Measurements from ENCODE around the gene TCFL5.
A peak's percentile ranks its signal among the peaks of the same experiment; 100 is the strongest.

Gene TCFL5

GRCh38 chr20:62825333-62825985 is 36.2 kb downstream of the TCFL5 start:
- H3K4me3 ChIP-seq (ENCODE audit: insufficient read depth in 1 of 2, low read depth in 1 of 2, low read length in 2 of 2), result no peak overlapping the region
- H3K18ac ChIP-seq (ENCODE audit: low read depth in 1 of 2, low read length in 2 of 2), result no peak overlapping the region
- H3K36me3 ChIP-seq (ENCODE audit: control insufficient read depth in 1 of 2, insufficient read depth in 2 of 2, low read depth in 1 of 2, low read length in 2 of 2), result no peaks in the 10 kb centered on the region
- no peak overlapping the region for H3K9ac ChIP-seq (ENCODE audit: low read length)
- peak overlapping the region; percentile 2 for H4K91ac ChIP-seq (ENCODE audit: low read length)
- DNase-seq, result no peak
- no peaks in the 10 kb centered on the region for H3K79me1 ChIP-seq (replicated peaks; ENCODE audit: low read length, poor library complexity, severe bottlenecking)
- H3K4ac ChIP-seq (ENCODE audit: low read depth in 1 of 2, low read length in 2 of 2), result no peak overlapping the region
- no peak overlapping the region for H3K14ac ChIP-seq (ENCODE audit: low read length in 2 of 2)
- no peak overlapping the region for H4K8ac ChIP-seq (ENCODE audit: low read length)
- no peak overlapping the region for H2BK5ac ChIP-seq (ENCODE audit: low read depth, low read length, poor library complexity, severe bottlenecking)
- no peak overlapping the region for H2BK120ac ChIP-seq (ENCODE audit: low read depth, low read length)
- H3K23ac ChIP-seq (ENCODE audit: low read length in 2 of 2), result no peak overlapping the region
- H3K27ac ChIP-seq (ENCODE audit: low read length, poor library complexity, severe bottlenecking), result no peak overlapping the region
- no peaks in the 10 kb centered on the region for H3K9me3 ChIP-seq (ENCODE audit: control insufficient read depth, low read length)
- peaks cover 0 to 24% of the 10 kb centered on the region in 2 experiments for H3K27me3 ChIP-seq (ENCODE audit: control insufficient read depth in 1 of 2, insufficient read depth in 1 of 2, low read length in 2 of 2)
- H2AFZ ChIP-seq (ENCODE audit: low read depth, low read length), result no peak overlapping the region
- H3K4me1 ChIP-seq (ENCODE audit: control insufficient read depth, insufficient read depth, low read depth, low read length), result peaks cover 26% of the 10 kb centered on the region
- WGBS, result 92% methylated on average over 21 of the region's 22 CpGs
- H2BK15ac ChIP-seq (ENCODE audit: low read depth, poor library complexity, severe bottlenecking), result no peak overlapping the region
- no peak overlapping the region for H2AK5ac ChIP-seq (ENCODE audit: low read length, severe bottlenecking)
- no peak overlapping the region for H3K4me2 ChIP-seq (ENCODE audit: low read length, poor library complexity, severe bottlenecking)
- no peak overlapping the region for H2BK12ac ChIP-seq (ENCODE audit: low read length in 2 of 2)

GRCh38 chr20:62824476-62825332 is 36.9 kb downstream of the TCFL5 start:
- H2AK5ac ChIP-seq (ENCODE audit: low read length, severe bottlenecking), result no peak overlapping the region
- no peak overlapping the region for H2AFZ ChIP-seq (ENCODE audit: low read depth, low read length)
- H3K27ac ChIP-seq (ENCODE audit: low read length, poor library complexity, severe bottlenecking), result no peak overlapping the region
- H3K36me3 ChIP-seq (ENCODE audit: control insufficient read depth in 1 of 2, insufficient read depth in 2 of 2, low read depth in 1 of 2, low read length in 2 of 2), result no peaks in the 10 kb centered on the region
- peak overlapping the region in 1 of 2 experiments; percentile 70 for H3K14ac ChIP-seq (ENCODE audit: low read length in 2 of 2)
- peak overlapping the region in 1 of 2 experiments; percentile 22 for H3K18ac ChIP-seq (ENCODE audit: low read depth in 1 of 2, low read length in 2 of 2)
- peak overlapping the region; percentile 32 for H3K4me2 ChIP-seq (ENCODE audit: low read length, poor library complexity, severe bottlenecking)
- peak overlapping the region in 1 of 2 experiments; percentile 24 for H2BK12ac ChIP-seq (ENCODE audit: low read length in 2 of 2)
- no peak overlapping the region for H3K9ac ChIP-seq (ENCODE audit: low read length)
- H4K8ac ChIP-seq (ENCODE audit: low read length), result no peak overlapping the region
- H3K4me1 ChIP-seq (ENCODE audit: control insufficient read depth, insufficient read depth, low read depth, low read length), result peaks cover 30% of the 10 kb centered on the region
- no peak overlapping the region for H2BK5ac ChIP-seq (ENCODE audit: low read depth, low read length, poor library complexity, severe bottlenecking)
- no peak overlapping the region for H2BK15ac ChIP-seq (ENCODE audit: low read depth, poor library complexity, severe bottlenecking)
- H3K79me1 ChIP-seq (replicated peaks; ENCODE audit: low read length, poor library complexity, severe bottlenecking), result no peaks in the 10 kb centered on the region
- peaks cover 0 to 28% of the 10 kb centered on the region in 2 experiments for H3K27me3 ChIP-seq (ENCODE audit: control insufficient read depth in 1 of 2, insufficient read depth in 1 of 2, low read length in 2 of 2)
- no peaks in the 10 kb centered on the region for H3K9me3 ChIP-seq (ENCODE audit: control insufficient read depth, low read length)
- no peak overlapping the region for H3K4ac ChIP-seq (ENCODE audit: low read depth in 1 of 2, low read length in 2 of 2)
- H2BK120ac ChIP-seq (ENCODE audit: low read depth, low read length), result no peak overlapping the region
- no peak overlapping the region for H3K4me3 ChIP-seq (ENCODE audit: insufficient read depth in 1 of 2, low read depth in 1 of 2, low read length in 2 of 2)
- peak overlapping the region in 1 of 2 experiments; percentile 50 for H3K23ac ChIP-seq (ENCODE audit: low read length in 2 of 2)
- 49% methylated on average over 27 of the region's 36 CpGs for WGBS
- peak overlapping the region; percentile 2 for H4K91ac ChIP-seq (ENCODE audit: low read length)
- no peak for DNase-seq

GRCh38 chr20:62823688-62824475 is 37.7 kb downstream of the TCFL5 start:
- Histone ChIP-seq H3K27ac (ENCODE audit: low read length, poor library complexity, severe bottlenecking) (no peak overlapping the region), H3K27me3 (ENCODE audit: control insufficient read depth in 1 of 2, insufficient read depth in 1 of 2, low read length in 2 of 2) (peaks cover 0 to 28% of the 10 kb centered on the region in 2 experiments), H3K4me2 (ENCODE audit: low read length, poor library complexity, severe bottlenecking) (no peak overlapping the region), H3K4me1 (ENCODE audit: control insufficient read depth, insufficient read depth, low read depth, low read length) (peaks cover 34% of the 10 kb centered on the region), H3K79me1 (replicated peaks; ENCODE audit: low read length, poor library complexity, severe bottlenecking) (no peaks in the 10 kb centered on the region), H2BK5ac (ENCODE audit: low read depth, low read length, poor library complexity, severe bottlenecking) (no peak overlapping the region), H3K36me3 (ENCODE audit: control insufficient read depth in 1 of 2, insufficient read depth in 2 of 2, low read depth in 1 of 2, low read length in 2 of 2) (no peaks in the 10 kb centered on the region), H3K14ac (ENCODE audit: low read length in 2 of 2) (no peak overlapping the region), H2AFZ (ENCODE audit: low read depth, low read length) (no peak overlapping the region), H3K9me3 (ENCODE audit: control insufficient read depth, low read length) (no peaks in the 10 kb centered on the region), H4K8ac (ENCODE audit: low read length) (no peak overlapping the region), H3K4me3 (ENCODE audit: insufficient read depth in 1 of 2, low read depth in 1 of 2, low read length in 2 of 2) (no peak overlapping the region), H2AK5ac (ENCODE audit: low read length, severe bottlenecking) (no peak overlapping the region), H2BK12ac (ENCODE audit: low read length in 2 of 2) (no peak overlapping the region), H3K23ac (ENCODE audit: low read length in 2 of 2) (no peak overlapping the region), H2BK15ac (ENCODE audit: low read depth, poor library complexity, severe bottlenecking) (no peak overlapping the region), H3K4ac (ENCODE audit: low read depth in 1 of 2, low read length in 2 of 2) (no peak overlapping the region), H2BK120ac (ENCODE audit: low read depth, low read length) (no peak overlapping the region), H3K9ac (ENCODE audit: low read length) (no peak overlapping the region), H3K18ac (ENCODE audit: low read depth in 1 of 2, low read length in 2 of 2) (no peak overlapping the region), H4K91ac (ENCODE audit: low read length) (no peak overlapping the region)
- no peak for DNase-seq
- WGBS, result 82% methylated on average over 38 of the region's 38 CpGs

All from mesenchymal stem cell (in vitro differentiated cells and primary cell).